K562 (cell line): ENCODE measurements around the gene FOXK2. TPM values are rescaled to one million over a fixed set of nuclear protein-coding genes. Genes with fewer than 3 reads are reported as not detected.

Experiments used
- ATAC-seq: fragments of 200-7000 bp; cut with Tn5 transposase; 3 replicates; pipeline ENCODE4 v1.9.1; 2020; ENCODE audit warnings: moderate library complexity
- BruUV-seq: library from RNA; stranded (reverse); fragments of 400-500 nt; replicated peaks from 2 replicates; lab custom pipeline; 2021; lab: Mats Ljungman, UMichigan
- CTCF ChIA-PET: fragments of 300-600 bp; formaldehyde crosslinking; extraction: SDS; loops from one replicate; lab custom pipeline; 2021; ENCODE audit warnings: low intra/inter-chr PET ratio; lab: Yijun Ruan, JAX
- POLR2A ChIA-PET: fragments of 300-600, 350-650 bp; sonication (Branson Sonifier 250); formaldehyde crosslinking; extraction: SDS; loops from one replicate; lab custom pipeline; 2021; ENCODE audit warnings: antibody characterized with exemption, inconsistent platforms; lab: Yijun Ruan, JAX
- DNase-seq, 4 experiments: peaks; one replicate each; pipeline versions ENCODE4 v3.0.0 to v3.0.0-alpha.2; 2011 to 2018; ENCODE audit warnings: low spot score in 3 of 4, mixed read lengths in 3 of 4; ENCODE audit errors: extremely low read depth in 1 of 4
- FAIRE-seq: peaks from 2 replicates; lab custom pipeline; 2011; peaks lifted over from hg19 to GRCh38; lab: Jason Lieb, UNC
- H2AFZ ChIP-seq: 2 replicates; pipeline ENCODE4 v1.6.0; 2011; ENCODE audit warnings: low read depth, low read length, control low read depth, inconsistent platforms
- H3K27ac ChIP-seq: fragments of 200-600 bp; 3 replicates; pipeline ENCODE4 v1.8.0; 2011; ENCODE audit warnings: low read depth, mild to moderate bottlenecking, control low read depth, inconsistent platforms, low read length, moderate library complexity, mixed read lengths; ENCODE audit errors: extremely low read depth
- H3K27me3 ChIP-seq, 2 experiments: fragments of 300-600 bp in 1 of 2; 2 replicates in 1 of 2; 3 replicates in 1 of 2; pipeline versions ENCODE4 v1.6.0 to v1.8.0; 2011; ENCODE audit warnings: inconsistent platforms in 2 of 2, low read length in 2 of 2, mild to moderate bottlenecking in 1 of 2, mixed read lengths in 1 of 2, moderate library complexity in 1 of 2; ENCODE audit not compliant: control insufficient read depth in 2 of 2, insufficient read depth in 2 of 2
- H3K36me3 ChIP-seq: fragments of 300-600 bp; 3 replicates; pipeline ENCODE4 v1.8.0; 2011; ENCODE audit warnings: mild to moderate bottlenecking, low read length, inconsistent platforms; ENCODE audit not compliant: control insufficient read depth, insufficient read depth
- H3K4me1 ChIP-seq, 2 experiments: fragments of 200-600 bp in 1 of 2; replicated peaks in 1 of 2; 2 replicates in 1 of 2; 3 replicates in 1 of 2; pipeline versions ENCODE4 v1.5.1 to v1.8.0; 2011; ENCODE audit warnings: inconsistent platforms in 2 of 2, low read length in 2 of 2, mild to moderate bottlenecking in 1 of 2, mixed read lengths in 1 of 2, moderate library complexity in 1 of 2; ENCODE audit not compliant: control insufficient read depth in 2 of 2, insufficient read depth in 2 of 2
- H3K4me2 ChIP-seq: 2 replicates; pipeline ENCODE4 v1.6.1; 2011; ENCODE audit warnings: low read length, control low read depth, inconsistent platforms, mixed read lengths; ENCODE audit not compliant: insufficient read depth
- H3K4me3 ChIP-seq: fragments of 200-600 bp; sonication (generic), shearing (Covaris generic); 2 replicates; pipeline ENCODE4 v1.5.1; 2016; ENCODE audit warnings: control low read depth, inconsistent platforms
- H3K79me2 ChIP-seq: fragments of 200-600 bp; 3 replicates; pipeline ENCODE4 v1.8.0; 2011; ENCODE audit warnings: low read length, inconsistent platforms; ENCODE audit not compliant: control insufficient read depth, insufficient read depth
- H3K9ac ChIP-seq, 2 experiments: 2 replicates each; pipeline versions ENCODE4 v1.6.0 to v1.6.1; 2011; ENCODE audit warnings: low read depth in 2 of 2, low read length in 2 of 2, control low read depth in 1 of 2, inconsistent platforms in 1 of 2, mild to moderate bottlenecking in 1 of 2, mixed read lengths in 1 of 2; ENCODE audit not compliant: insufficient read depth in 1 of 2
- H3K9me1 ChIP-seq: one replicate; pipeline ENCODE4 v1.6.0; 2011; ENCODE audit warnings: inconsistent platforms, mild to moderate bottlenecking, low read length, moderate library complexity; ENCODE audit not compliant: control insufficient read depth, insufficient read depth
- H3K9me3 ChIP-seq: replicated peaks from 2 replicates; pipeline ENCODE4 v1.5.1; 2011; ENCODE audit warnings: low read depth, low read length, inconsistent platforms; ENCODE audit not compliant: control insufficient read depth, insufficient read depth
- H4K20me1 ChIP-seq: replicated peaks from 2 replicates; pipeline ENCODE4 v1.6.1; 2011; ENCODE audit warnings: low read length, inconsistent platforms, mixed read lengths; ENCODE audit not compliant: control insufficient read depth, insufficient read depth
- C11orf30 ChIP-seq: fragments of 450-650 bp; IDR thresholded peaks from 2 replicates; pipeline ENCODE4 v1.6.1; 2016; ENCODE audit warnings: low read depth, mild to moderate bottlenecking
- EHMT2 ChIP-seq: fragments of 450-650 bp; IDR thresholded peaks from 2 replicates; pipeline ENCODE4 v1.6.1; 2018; ENCODE audit warnings: antibody characterized with exemption
- ELF4 ChIP-seq: fragments of 450-650 bp; formaldehyde crosslinking; IDR thresholded peaks from 2 replicates; pipeline ENCODE4 v1.4.0; 2022; ENCODE audit warnings: missing genetic modification characterization
- FOXP4 ChIP-seq: sonication (generic); formaldehyde crosslinking; IDR thresholded peaks from 2 replicates; pipeline ENCODE4 v1.8.0; 2022; ENCODE audit warnings: mild to moderate bottlenecking, missing genetic modification reagents, borderline replicate concordance
- IFI16 ChIP-seq: fragments of 250-450 bp; sonication (Bioruptor Pico); IDR thresholded peaks from 2 replicates; pipeline ENCODE4 v2.1.2; 2022; ENCODE audit warnings: mild to moderate bottlenecking, inconsistent platforms
- KDM5B ChIP-seq: fragments of 200-600 bp; sonication (generic); IDR thresholded peaks from 2 replicates; pipeline ENCODE4 v1.6.1; 2012; ENCODE audit warnings: low read depth, mild to moderate bottlenecking, moderate library complexity, low read length, control low read depth, inconsistent platforms; ENCODE audit not compliant: insufficient replicate concordance
- NR1H2 ChIP-seq: sonication (generic); formaldehyde crosslinking; IDR thresholded peaks from 2 replicates; pipeline ENCODE4 v1.4.0; 2020; ENCODE audit warnings: mild to moderate bottlenecking, missing genetic modification reagents
- POLR2A ChIP-seq: fragments of 450-650 bp; conservative IDR thresholded peaks from 2 replicates; pipeline ENCODE4 v1.6.1; 2016
- RBFOX2 ChIP-seq: fragments of 200-400 bp; formaldehyde crosslinking; IDR thresholded peaks from 2 replicates; pipeline ENCODE4 v1.6.1; 2017; ENCODE audit warnings: low read depth, mild to moderate bottlenecking, low read length, moderate library complexity
- SNRNP70 ChIP-seq: fragments of 200-400 bp; formaldehyde crosslinking; optimal IDR thresholded peaks from 2 replicates; pipeline ENCODE3; 2017; ENCODE audit warnings: low read depth, low read length
- STAT5B ChIP-seq: fragments of 250-450 bp; sonication (Bioruptor Pico); IDR thresholded peaks from 2 replicates; pipeline ENCODE4 v1.8.0; 2021; ENCODE audit warnings: mild to moderate bottlenecking, inconsistent platforms
- WGBS: fragments of 100-300 bp; shearing (Covaris generic); methylation state at CpG from one replicate; pipeline ENCODE4 v1.1.6; 2016; ENCODE audit warnings: low coverage, mixed read lengths; ENCODE audit not compliant: insufficient coverage; ENCODE audit errors: missing lambda C conversion rate; 5-methylcytosine and 5-hydroxymethylcytosine counted together
- in situ Hi-C: fragments of 300-500 bp; cut with MboI; formaldehyde crosslinking; loops from 4 replicates; pipeline ENCODE4 v1.15.0; 2018; ENCODE audit warnings: inconsistent platforms, mixed read lengths
- intact Hi-C: fragments of 100-400 bp; cut with micrococcal nuclease; formaldehyde crosslinking; loops from 2 replicates; pipeline ENCODE4 v1.14.2; 2022
- polyA plus RNA-seq, 8 experiments: library from polyadenylated mRNA; depleted of rRNA in 4 of 8; stranded (reverse) in 5 of 8; unstranded in 3 of 8; fragments of >200 nt; fragmentation: Nextera tagmentation in 2 of 8; fragmentation: Illumina TruSeq in 1 of 8; extraction: Ambion mirVana in 2 of 8; extraction: Trizol in 1 of 8; gene quantifications; 2 replicates each; pipeline versions ENCODE4 v1.2.1 to v1.2.3, GENCODE V29; 2011 to 2014; ENCODE audit warnings: inconsistent platforms in 1 of 8, missing spikeins in 1 of 8
- total RNA-seq, 7 experiments: library from RNA; depleted of rRNA in 6 of 7; stranded (reverse); fragments of >200 nt in 6 of 7; fragmentation: Illumina TruSeq in 2 of 7; extraction: Trizol in 2 of 7; gene quantifications; 2 replicates each; pipeline versions ENCODE4 v1.2.1 to v1.2.3, GENCODE V29; 2011 to 2021; ENCODE audit warnings: low replicate concordance in 1 of 7

FOXK2 gene
- total and polyA plus RNA-seq, 9 of the 15 experiments (the other 6 are each of a cell fraction or from before 2014, with no cell fraction given), result 3.0 to 86.0 (median 44.1) TPM

GRCh38 chr17:82640036-82640435 is 120.5 kb downstream of the FOXK2 start (continued):
- TF ChIP-seq FOXP4 (CRISPR knock-in tag), result no peak
- no peak for TF ChIP-seq EHMT2
- no peak for TF ChIP-seq STAT5B
- TF ChIP-seq SNRNP70, result no peak
- no peak for TF ChIP-seq NR1H2 (CRISPR knock-in tag)

- H3K27me3 ChIP-seq, result no peaks in the 10 kb centered on the region
- no peaks in the 10 kb centered on the region for H3K9me3 ChIP-seq
- no peak for FAIRE-seq
- no peak overlapping the region for H3K4me2 ChIP-seq
- H2AFZ ChIP-seq, result no peak overlapping the region
- DNase-seq, result no peak
- H3K36me3 ChIP-seq, result peaks cover 82% of the 10 kb centered on the region
- H3K9me1 ChIP-seq, result peaks cover 9% of the 10 kb centered on the region
- in situ Hi-C loops, result no loop called here
- no peak overlapping the region for H3K4me3 ChIP-seq
- H3K27ac ChIP-seq, result no peak overlapping the region
- peaks cover 22% of the 10 kb centered on the region for H4K20me1 ChIP-seq
- TF ChIP-seq C11orf30 (no peak), RBFOX2 (peak; percentile 40; the same call in 1 of the 2 replicates), POLR2A (no peak), ELF4 (CRISPR knock-in tag) (no peak), IFI16 (no peak), KDM5B (no peak)
- POLR2A ChIA-PET, result interaction anchor here (1.0 to 1.3 kb wide), 2 partner anchors 9 to 13 kb away, joined by 3 read pairs; no protein-coding TSS in a partner anchor
- no peak overlapping the region for H3K9ac ChIP-seq
- no TSS peak for BruUV-seq
- H3K4me1 ChIP-seq, result peaks cover 7 to 17% of the 10 kb centered on the region in 2 experiments; a peak in 4 of 5 replicates
- CTCF ChIA-PET, result no interaction called here
- ATAC-seq, result no peak
- 94% methylated on average over 11 of the region's 14 CpGs for WGBS
- intact Hi-C loops, result no loop called here
- H3K79me2 ChIP-seq, result peaks cover 92% of the 10 kb centered on the region
These were observed 122.5 kb downstream of the FOXK2 start for GRCh38 chr17:82642022-82642421.
